ENCODE results near the gene MCM9.

- TF ChIP-seq CTCF (IDR thresholded peaks at IDR 0.05) = peak; percentile 59
- no peak for TF ChIP-seq EZH2 (IDR thresholded peaks at IDR 0.05; ENCODE audit: borderline replicate concordance, insufficient read depth, low read depth, low read length, poor library complexity, severe bottlenecking)
Measured at GRCh38 chr6:118896339-118897136, 38.4 kb downstream of the MCM9 start.
